Immature natural killer cell (primary cell): Measurements from ENCODE around the gene RRP12. TPM values are rescaled to one million over a fixed set of nuclear protein-coding genes. Genes with fewer than 3 reads are reported as not detected.
A peak's percentile ranks its signal among the peaks of the same experiment; 100 is the strongest.

Experiments
- DNase-seq, 3 donors: peaks; one replicate each; pipeline ENCODE4 v3.0.0; 2022; ENCODE audit warnings: mixed read lengths in 1 of 3
- H3K27ac Mint-ChIP-seq, 6 donors: one replicate each; pipeline ENCODE4 v1.8.0; 2020; ENCODE audit warnings: mixed read lengths in 6 of 6, mild to moderate bottlenecking in 5 of 6, inconsistent platforms in 4 of 6, moderate library complexity in 3 of 6
- H3K27me3 Mint-ChIP-seq, 3 donors: one replicate each; pipeline ENCODE4 v1.8.0; 2020 to 2021; ENCODE audit warnings: low read depth in 3 of 3, mild to moderate bottlenecking in 3 of 3, mixed read lengths in 3 of 3, moderate library complexity in 3 of 3, inconsistent platforms in 1 of 3
- H3K36me3 Mint-ChIP-seq, 3 donors: one replicate each; pipeline ENCODE4 v1.8.0; 2020; ENCODE audit warnings: mixed read lengths in 3 of 3, inconsistent platforms in 2 of 3, mild to moderate bottlenecking in 2 of 3
- H3K4me1 Mint-ChIP-seq, 2 donors: one replicate each; pipeline ENCODE4 v1.8.0; 2020; ENCODE audit warnings: inconsistent platforms in 2 of 2, mild to moderate bottlenecking in 2 of 2, mixed read lengths in 2 of 2, moderate library complexity in 1 of 2
- H3K4me3 Mint-ChIP-seq, 5 donors: one replicate each; pipeline ENCODE4 v1.8.0; 2020; ENCODE audit warnings: mild to moderate bottlenecking in 5 of 5, mixed read lengths in 5 of 5, inconsistent platforms in 3 of 5, moderate library complexity in 3 of 5
- H3K9me3 Mint-ChIP-seq, 6 donors: one replicate each; pipeline ENCODE4 v1.8.0; 2020; ENCODE audit warnings: mild to moderate bottlenecking in 6 of 6, mixed read lengths in 6 of 6, inconsistent platforms in 4 of 6, moderate library complexity in 3 of 6
- polyA plus RNA-seq, 3 donors: library from polyadenylated mRNA; unstranded; fragments of 300-500 nt; fragmentation: Illumina TruSeq; gene quantifications; one replicate each; pipeline ENCODE4 v1.2.3, GENCODE V29; 2021

Gene RRP12
- polyA plus RNA-seq, 3 donors from 2014 or later, result 4.6 to 8.5 (median 7.0) TPM

DNA sequence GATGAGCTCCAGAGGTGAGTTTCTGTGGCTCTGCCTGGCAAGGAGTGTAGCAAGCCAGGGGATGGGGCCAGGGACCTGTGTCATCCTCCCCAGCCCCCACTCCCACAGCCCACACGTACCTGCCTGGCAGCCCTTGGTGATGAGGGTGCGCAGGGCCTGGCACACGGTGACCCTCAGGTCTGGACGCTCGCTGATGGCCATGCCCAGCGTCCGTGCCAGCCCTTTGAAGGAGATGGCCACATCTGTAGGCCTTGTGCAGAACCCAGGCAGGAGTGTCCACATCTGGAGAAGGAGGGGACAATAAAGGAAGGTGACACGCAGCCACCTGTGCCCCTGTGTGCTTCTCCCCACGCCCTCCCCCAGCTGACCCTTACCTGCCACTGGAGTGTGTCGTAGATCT lies 27.7 kb downstream of the RRP12 start:
- H3K27me3 Mint-ChIP-seq, result peaks cover 0 to 6% (median 5%) of the 10 kb centered on the region in 3 donors
- no peak overlapping the region for H3K4me3 Mint-ChIP-seq
- no peaks in the 10 kb centered on the region for H3K4me1 Mint-ChIP-seq
- peaks cover 0 to 30% (median 14%) of the 10 kb centered on the region in 3 donors for H3K36me3 Mint-ChIP-seq
- H3K27ac Mint-ChIP-seq, result no peak overlapping the region
- H3K9me3 Mint-ChIP-seq, result no peaks in the 10 kb centered on the region
- no peak for DNase-seq

GRCh38 chr10:97372233-97372875 lies 28.8 kb downstream of the RRP12 start:
- no peak overlapping the region for H3K4me3 Mint-ChIP-seq
- DNase-seq, result no peak
- no peak overlapping the region for H3K27ac Mint-ChIP-seq
- no peaks in the 10 kb centered on the region for H3K9me3 Mint-ChIP-seq
- no peaks in the 10 kb centered on the region for H3K4me1 Mint-ChIP-seq
- peaks cover 0 to 6% (median 5%) of the 10 kb centered on the region in 3 donors for H3K27me3 Mint-ChIP-seq
- H3K36me3 Mint-ChIP-seq, result peaks cover 0 to 24% (median 14%) of the 10 kb centered on the region in 3 donors

- H3K9me3 Mint-ChIP-seq, result no peaks in the 10 kb centered on the region
- no peaks in the 10 kb centered on the region for H3K4me1 Mint-ChIP-seq
- peaks cover 0 to 28% (median 14%) of the 10 kb centered on the region in 3 donors for H3K36me3 Mint-ChIP-seq
- H3K4me3 Mint-ChIP-seq, result no peak overlapping the region
- H3K27ac Mint-ChIP-seq, result peak overlapping the region in 2 of 6 donors; percentile 26 to 61
- DNase-seq, result no peak
- H3K27me3 Mint-ChIP-seq, result peaks cover 0 to 6% (median 5%) of the 10 kb centered on the region in 3 donors
Measured at GRCh38 chr10:97371696-97372095, 29.4 kb downstream of the RRP12 start.

DNA sequence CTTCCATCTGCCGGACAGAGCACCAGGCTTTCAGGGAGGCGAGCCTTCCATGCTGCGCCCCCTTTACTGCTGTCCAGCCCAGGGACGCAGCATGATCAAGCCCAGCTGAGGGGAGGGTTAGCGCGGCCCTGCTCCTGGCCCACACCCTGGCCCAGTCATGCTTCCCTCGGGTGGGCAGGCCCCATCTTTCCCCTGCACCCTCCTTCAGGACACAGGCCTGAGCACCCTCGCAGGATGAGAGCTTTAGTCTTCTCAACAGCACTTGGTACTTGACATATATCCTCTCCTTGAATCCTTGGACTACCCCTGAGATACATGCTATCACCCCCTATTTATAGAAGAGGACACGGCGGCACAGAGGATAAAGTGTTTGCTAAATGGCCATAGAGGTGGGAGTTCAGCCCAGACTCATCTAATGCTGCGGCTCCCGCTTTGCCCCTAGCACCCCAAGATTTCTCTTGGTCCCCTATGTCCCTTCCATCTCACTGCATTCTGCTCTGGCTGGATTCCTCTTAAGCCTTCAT lies 34.0 kb downstream of the RRP12 start:
- no peaks in the 10 kb centered on the region for H3K9me3 Mint-ChIP-seq

DNA sequence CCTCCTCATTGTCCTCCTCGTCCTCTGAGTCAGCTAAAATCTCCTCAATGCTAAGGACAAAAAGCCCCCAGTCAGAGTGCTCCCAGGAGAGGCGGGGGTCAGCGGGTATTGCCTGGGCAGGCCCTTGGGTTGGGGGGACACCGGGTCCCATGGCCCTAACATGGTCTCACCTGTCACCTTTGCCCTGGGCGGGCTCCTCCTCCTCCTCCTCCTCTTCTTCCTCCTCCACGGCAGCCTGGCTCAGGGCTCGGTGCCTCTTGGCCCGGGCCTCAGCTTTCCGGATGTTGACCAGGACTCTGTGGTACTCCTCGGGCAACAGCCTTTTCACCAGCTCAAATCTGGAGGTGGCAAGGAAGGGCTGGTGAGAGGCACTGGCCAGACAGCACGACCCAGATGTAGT lies 34.6 kb downstream of the RRP12 start:
- H3K4me3 Mint-ChIP-seq, result no peak overlapping the region
- no peaks in the 10 kb centered on the region for H3K4me1 Mint-ChIP-seq
- no peak for DNase-seq
- peaks cover 0 to 7% (median 6%) of the 10 kb centered on the region in 3 donors for H3K27me3 Mint-ChIP-seq
- no peaks in the 10 kb centered on the region for H3K9me3 Mint-ChIP-seq
- peaks cover 4 to 32% (median 9%) of the 10 kb centered on the region in 3 donors for H3K36me3 Mint-ChIP-seq
- no peak overlapping the region for H3K27ac Mint-ChIP-seq

More for the DNA sequence above, 34.0 kb downstream of the RRP12 start:
- peaks cover 0 to 7% (median 6%) of the 10 kb centered on the region in 3 donors for H3K27me3 Mint-ChIP-seq
- DNase-seq, result no peak
- H3K4me1 Mint-ChIP-seq, result no peaks in the 10 kb centered on the region
- H3K36me3 Mint-ChIP-seq, result peaks cover 9 to 34% (median 9%) of the 10 kb centered on the region in 3 donors
- no peak overlapping the region for H3K4me3 Mint-ChIP-seq
- no peak overlapping the region for H3K27ac Mint-ChIP-seq

DNA sequence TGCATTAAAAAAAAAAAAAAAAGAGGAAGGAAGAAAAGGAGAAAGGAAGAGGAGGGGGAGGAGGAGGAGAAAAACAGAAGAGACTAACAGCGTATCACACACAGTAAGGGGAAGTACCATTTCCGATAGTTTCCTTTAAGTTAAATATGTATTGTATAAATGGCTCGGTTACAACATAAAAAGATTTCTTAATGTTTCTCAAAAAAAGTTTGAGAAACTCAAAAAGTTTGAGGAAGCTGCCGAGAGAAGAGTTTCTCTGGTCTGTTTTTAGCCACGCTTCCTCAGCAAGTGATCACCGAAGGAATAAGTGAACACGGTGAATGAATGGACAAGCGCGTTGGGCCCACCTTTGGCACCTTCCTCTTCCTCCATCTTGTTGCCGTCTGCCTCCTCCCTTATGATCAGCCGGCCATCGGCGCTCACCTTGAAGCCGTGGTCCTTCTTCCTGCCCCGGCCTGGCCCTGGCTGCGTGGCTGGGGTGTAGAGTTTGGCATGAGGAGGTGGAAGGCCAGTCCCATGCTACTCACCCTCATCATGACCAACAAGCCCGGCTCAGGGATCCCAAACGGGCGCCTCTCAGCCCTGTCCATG lies 35.3 kb downstream of the RRP12 start:
- H3K4me3 Mint-ChIP-seq, result no peak overlapping the region
- H3K4me1 Mint-ChIP-seq, result no peaks in the 10 kb centered on the region
- no peaks in the 10 kb centered on the region for H3K9me3 Mint-ChIP-seq
- H3K36me3 Mint-ChIP-seq, result peaks cover 0 to 27% (median 9%) of the 10 kb centered on the region in 3 donors
- no peak overlapping the region for H3K27ac Mint-ChIP-seq
- peaks cover 0 to 6% (median 4%) of the 10 kb centered on the region in 3 donors for H3K27me3 Mint-ChIP-seq
- DNase-seq, result no peak

- Mint-ChIP-seq H3K4me3 (no peak overlapping the region), H3K9me3 (no peaks in the 10 kb centered on the region), H3K36me3 (peaks cover 0 to 29% (median 9%) of the 10 kb centered on the region in 3 donors), H3K27ac (no peak overlapping the region), H3K27me3 (peaks cover 0 to 2% (median 0%) of the 10 kb centered on the region in 3 donors), H3K4me1 (no peaks in the 10 kb centered on the region)
- no peak for DNase-seq
Measured at GRCh38 chr10:97363071-97363470, 38.1 kb downstream of the RRP12 start.

DNA sequence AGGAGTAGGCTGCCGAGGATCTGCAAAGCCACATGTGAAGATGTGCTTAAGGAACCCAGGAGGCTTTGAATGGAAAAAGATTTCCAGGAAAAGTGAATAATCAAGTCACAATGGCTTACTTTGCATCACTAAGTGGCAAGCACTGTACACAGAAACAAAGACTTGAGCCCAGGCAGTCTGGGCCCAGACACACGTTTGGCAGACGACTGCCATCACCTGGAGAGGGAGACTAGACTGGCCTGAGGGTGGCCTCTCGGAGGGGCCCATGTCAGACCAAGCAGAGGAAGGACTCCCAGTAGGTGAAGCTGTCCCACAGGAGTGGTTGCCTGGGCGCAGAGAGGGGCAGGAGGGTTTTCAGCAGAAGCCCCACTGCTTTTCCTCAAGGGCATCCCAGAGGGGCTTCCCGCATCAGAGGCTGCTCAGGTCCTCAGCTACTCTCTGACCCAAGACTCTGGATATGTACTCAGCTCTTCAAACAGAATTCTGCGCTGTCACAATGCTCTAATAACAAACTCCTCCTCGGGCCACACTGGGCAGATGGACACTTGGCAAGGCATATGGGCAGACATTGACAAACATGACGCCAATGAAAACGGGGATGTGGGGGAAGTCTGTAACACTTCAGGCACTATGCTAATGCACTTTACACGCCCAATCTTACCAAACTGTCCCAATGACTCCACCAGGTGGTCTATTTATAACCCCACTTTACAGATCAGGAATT lies 38.7 kb downstream of the RRP12 start:
- peaks cover under 1 to 2% of the 10 kb centered on the region in 2 donors for H3K4me1 Mint-ChIP-seq
- H3K4me3 Mint-ChIP-seq, result no peak overlapping the region
- peaks cover 0 to 29% (median 9%) of the 10 kb centered on the region in 3 donors for H3K36me3 Mint-ChIP-seq
- no peaks in the 10 kb centered on the region for H3K9me3 Mint-ChIP-seq
- peaks cover 0 to 2% (median 0%) of the 10 kb centered on the region in 3 donors for H3K27me3 Mint-ChIP-seq
- H3K27ac Mint-ChIP-seq, result no peak overlapping the region
- DNase-seq, result no peak

- H3K4me3 Mint-ChIP-seq, result no peak overlapping the region
- peaks cover 8 to 11% of the 10 kb centered on the region in 2 donors for H3K4me1 Mint-ChIP-seq
- H3K9me3 Mint-ChIP-seq, result no peaks in the 10 kb centered on the region
- H3K27ac Mint-ChIP-seq, result no peak overlapping the region
- peaks cover 0 to 24% (median 9%) of the 10 kb centered on the region in 3 donors for H3K36me3 Mint-ChIP-seq
- H3K27me3 Mint-ChIP-seq, result peaks cover 0 to 2% (median 0%) of the 10 kb centered on the region in 3 donors
- DNase-seq, result no peak
Measured at GRCh38 chr10:97361537-97361901, 39.6 kb downstream of the RRP12 start.

DNA sequence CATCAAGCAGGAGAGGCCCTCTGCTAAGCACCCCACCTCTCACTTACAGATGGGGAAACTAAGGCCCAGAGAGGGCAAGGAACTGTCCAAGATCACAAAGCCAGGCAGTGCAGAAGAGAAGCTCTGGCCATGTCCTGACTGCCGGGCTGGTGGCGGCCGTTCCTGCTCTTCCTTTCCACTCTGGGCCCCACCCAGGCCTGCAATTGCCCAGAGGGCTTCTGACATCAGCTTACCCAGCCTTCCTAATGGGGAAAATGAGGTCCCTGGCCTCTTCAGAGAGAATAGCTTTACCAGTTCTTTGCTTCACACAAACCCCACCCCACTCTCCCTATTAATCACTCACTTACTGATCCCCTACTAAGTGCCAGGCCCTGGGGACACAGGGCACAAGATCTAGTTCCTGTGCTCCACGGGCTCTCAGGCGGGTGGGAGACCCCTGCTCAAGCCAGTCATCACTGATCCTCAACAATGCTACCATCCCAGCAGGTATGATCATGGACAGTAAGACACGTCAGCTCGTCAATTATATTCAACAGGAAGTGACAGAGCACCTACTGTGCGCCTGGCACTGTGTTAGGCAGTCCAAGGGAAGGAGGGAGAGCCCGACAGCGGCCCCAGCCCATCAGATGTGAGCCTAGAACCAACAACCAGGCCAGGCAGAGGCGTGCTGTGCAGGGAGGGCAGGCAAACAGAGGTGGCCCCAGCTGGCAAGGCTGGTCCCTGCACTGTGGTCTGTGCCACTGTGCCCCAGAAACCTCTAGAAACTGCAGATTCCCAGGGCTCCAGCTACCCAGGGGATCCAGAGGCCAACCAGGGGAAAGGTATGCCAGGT lies 40.2 kb downstream of the RRP12 start:
- Mint-ChIP-seq H3K4me3 (no peak overlapping the region), H3K36me3 (peaks cover 0 to 24% (median 9%) of the 10 kb centered on the region in 3 donors), H3K27ac (peak overlapping the region in 1 of 6 donors; percentile 34), H3K27me3 (peaks cover 0 to 2% (median 0%) of the 10 kb centered on the region in 3 donors), H3K9me3 (no peaks in the 10 kb centered on the region), H3K4me1 (peaks cover 14 to 17% of the 10 kb centered on the region in 2 donors)
- no peak for DNase-seq

GRCh38 chr10:97358781-97359180 lies 42.4 kb downstream of the RRP12 start:
- Mint-ChIP-seq H3K27me3 (peaks cover 0 to 3% (median 0%) of the 10 kb centered on the region in 3 donors), H3K27ac (peak overlapping the region; percentile 9 to 82 (median 60)), H3K4me1 (peaks cover 20 to 24% of the 10 kb centered on the region in 2 donors), H3K9me3 (no peaks in the 10 kb centered on the region), H3K4me3 (no peak overlapping the region), H3K36me3 (peaks cover 0 to 8% (median 3%) of the 10 kb centered on the region in 3 donors)
- no peak for DNase-seq

DNA sequence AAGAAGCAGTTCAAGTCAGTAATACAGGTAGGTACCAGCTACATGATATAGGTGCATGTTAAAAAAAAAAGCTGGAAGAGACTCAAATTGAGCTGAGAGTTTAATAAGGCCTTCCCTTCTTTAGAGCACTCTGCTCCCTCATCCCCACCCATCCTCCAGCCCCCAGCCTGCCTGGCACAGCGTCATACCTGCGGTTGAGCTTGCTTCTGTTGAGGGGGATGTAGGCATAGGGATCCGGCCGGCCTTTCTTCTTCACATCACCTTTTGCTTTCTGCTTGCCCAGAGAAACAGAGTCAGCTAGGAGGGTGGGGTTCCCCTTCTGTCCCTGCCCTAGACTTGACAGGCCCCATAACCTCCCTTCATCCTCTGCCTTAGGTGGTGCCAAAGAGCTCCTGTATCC lies 42.8 kb downstream of the RRP12 start:
- H3K9me3 Mint-ChIP-seq, result no peaks in the 10 kb centered on the region
- peaks cover 0 to 8% (median 3%) of the 10 kb centered on the region in 3 donors for H3K36me3 Mint-ChIP-seq
- no peak overlapping the region for H3K4me3 Mint-ChIP-seq
- peaks cover 0 to 3% (median 0%) of the 10 kb centered on the region in 3 donors for H3K27me3 Mint-ChIP-seq
- no peak for DNase-seq
- H3K27ac Mint-ChIP-seq, result peak overlapping the region in 5 of 6 donors; percentile 9 to 71 (median 50)
- peaks cover 20 to 24% of the 10 kb centered on the region in 2 donors for H3K4me1 Mint-ChIP-seq

DNA sequence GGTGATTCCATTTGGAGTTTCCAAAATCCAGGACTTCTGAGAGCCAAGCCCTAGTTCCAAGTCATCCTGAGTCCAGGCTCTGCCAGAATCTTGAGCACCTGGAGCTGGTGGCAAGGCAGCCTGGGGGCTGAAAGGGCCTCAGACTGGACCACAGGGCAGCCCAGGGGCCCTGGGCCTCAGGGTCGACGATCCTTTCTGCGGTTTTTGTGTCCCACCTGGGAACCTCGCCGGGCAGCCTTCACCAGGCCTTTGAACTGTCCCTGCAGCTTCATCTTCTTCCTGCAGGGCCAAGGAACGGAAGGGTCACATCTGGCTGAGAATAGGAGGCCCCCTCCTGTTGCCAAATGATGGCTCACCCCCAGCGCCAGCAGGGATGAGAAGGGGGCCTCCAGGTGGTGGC lies 44.2 kb downstream of the RRP12 start:
- Mint-ChIP-seq H3K27me3 (peaks cover 0 to 3% (median 0%) of the 10 kb centered on the region in 3 donors), H3K9me3 (no peaks in the 10 kb centered on the region), H3K36me3 (peaks cover 0 to 5% (median 0%) of the 10 kb centered on the region in 3 donors), H3K4me3 (no peak overlapping the region), H3K4me1 (peaks cover 20 to 24% of the 10 kb centered on the region in 2 donors), H3K27ac (peak overlapping the region in 5 of 6 donors; percentile 79 to 93 (median 88))
- no peak for DNase-seq
